ENCODE measurements around the gene NPR2.

The NPR2 gene

GRCh38 chr9:35858458-35858857 is 67.1 kb downstream of the NPR2 start:
- no peak for DNase-seq (ENCODE audit: low read depth in 2 of 2)

Measured in stimulated activated CD8-positive, alpha-beta memory T cell treated with anti-CD3 and anti-CD28 coated beads, Interleukin-7, amount 100 ng/mL, for 1 hour (primary cell).